HEK293 (cell line): ENCODE measurements around the gene PEX26.
A peak's percentile ranks its signal among the peaks of the same experiment; 100 is the strongest.

Experiments used
- BCL11A ChIP-seq: fragments of 450-650 bp; formaldehyde crosslinking; IDR thresholded peaks from 2 replicates; pipeline ENCODE4 v1.5.1; 2016; ENCODE audit warnings: low read depth, missing biosample characterization, missing genetic modification characterization
- KLF17 ChIP-seq: fragments of 450-650 bp; formaldehyde crosslinking; IDR thresholded peaks from 2 replicates; pipeline ENCODE4 v1.5.1; 2016; ENCODE audit warnings: missing biosample characterization, missing genetic modification characterization
- KLF8 ChIP-seq: fragments of 450-650 bp; formaldehyde crosslinking; IDR thresholded peaks from 2 replicates; pipeline ENCODE4 v1.5.1; 2016; ENCODE audit warnings: missing biosample characterization, missing genetic modification characterization
- OVOL3 ChIP-seq: fragments of 450-650 bp; formaldehyde crosslinking; IDR thresholded peaks from 2 replicates; pipeline ENCODE4 v1.5.1; 2016; ENCODE audit warnings: missing biosample characterization, missing genetic modification characterization
- PATZ1 ChIP-seq: fragments of 450-650 bp; formaldehyde crosslinking; IDR thresholded peaks from 2 replicates; pipeline ENCODE4 v1.5.1; 2016; ENCODE audit warnings: missing biosample characterization, missing genetic modification characterization
- SP2 ChIP-seq: fragments of 450-650 bp; formaldehyde crosslinking; IDR thresholded peaks from 2 replicates; pipeline ENCODE4 v1.5.1; 2016; ENCODE audit warnings: missing biosample characterization, missing genetic modification characterization
- ZBTB17 ChIP-seq: fragments of 450-650 bp; formaldehyde crosslinking; IDR thresholded peaks from 2 replicates; pipeline ENCODE4 v1.5.1; 2016; ENCODE audit warnings: missing biosample characterization, missing genetic modification characterization
- ZEB2 ChIP-seq: fragments of 450-650 bp; formaldehyde crosslinking; IDR thresholded peaks from 2 replicates; pipeline ENCODE4 v1.5.1; 2016; ENCODE audit warnings: missing biosample characterization, missing genetic modification characterization
- ZNF169 ChIP-seq: fragments of 450-650 bp; formaldehyde crosslinking; IDR thresholded peaks from 2 replicates; pipeline ENCODE4 v1.5.1; 2016; ENCODE audit warnings: missing biosample characterization, missing genetic modification characterization
- ZNF211 ChIP-seq: fragments of 450-650 bp; formaldehyde crosslinking; IDR thresholded peaks from 2 replicates; pipeline ENCODE4 v1.5.1; 2016; ENCODE audit warnings: low read depth, missing biosample characterization, missing genetic modification characterization
- ZNF280D ChIP-seq: fragments of 450-650 bp; formaldehyde crosslinking; IDR thresholded peaks from 2 replicates; pipeline ENCODE4 v1.5.1; 2016; ENCODE audit warnings: missing biosample characterization, missing genetic modification characterization
- ZNF311 ChIP-seq: fragments of 450-650 bp; formaldehyde crosslinking; IDR thresholded peaks from 2 replicates; pipeline ENCODE4 v1.5.1; 2017; ENCODE audit warnings: missing biosample characterization, missing genetic modification characterization, borderline replicate concordance
- ZNF366 ChIP-seq: fragments of 450-650 bp; formaldehyde crosslinking; conservative IDR thresholded peaks from 2 replicates; pipeline ENCODE4 v1.5.1; 2016; ENCODE audit warnings: missing biosample characterization, missing genetic modification characterization
- ZNF600 ChIP-seq: fragments of 450-650 bp; formaldehyde crosslinking; IDR thresholded peaks from 2 replicates; pipeline ENCODE4 v1.5.1; 2016; ENCODE audit warnings: missing biosample characterization, missing genetic modification characterization
- ZNF701 ChIP-seq: fragments of 450-650 bp; formaldehyde crosslinking; IDR thresholded peaks from 2 replicates; pipeline ENCODE4 v1.5.1; 2016; ENCODE audit warnings: missing biosample characterization, missing genetic modification characterization
- ZNF707 ChIP-seq: fragments of 450-650 bp; formaldehyde crosslinking; IDR thresholded peaks from 2 replicates; pipeline ENCODE4 v1.5.1; 2016; ENCODE audit warnings: missing biosample characterization, missing genetic modification characterization
- ZNF776 ChIP-seq: fragments of 450-650 bp; formaldehyde crosslinking; IDR thresholded peaks from 2 replicates; pipeline ENCODE4 v1.5.0; 2017; ENCODE audit warnings: missing biosample characterization, missing genetic modification characterization, borderline replicate concordance
- ZNF837 ChIP-seq: fragments of 450-650 bp; formaldehyde crosslinking; IDR thresholded peaks from 2 replicates; pipeline ENCODE4 v1.5.1; 2016; ENCODE audit warnings: missing biosample characterization, missing genetic modification characterization
- ZXDB ChIP-seq: fragments of 450-650 bp; formaldehyde crosslinking; IDR thresholded peaks from 2 replicates; pipeline ENCODE4 v1.5.1; 2016; ENCODE audit warnings: missing biosample characterization, missing genetic modification characterization
- TF ChIP-seq, protein P1 (sequence below): IDR thresholded peaks from 2 replicates; pipeline ENCODE4 v1.6.1; 2011; ENCODE audit warnings: mild to moderate bottlenecking, low read depth, low read length, borderline replicate concordance
- TF ChIP-seq, protein P2 (sequence below): fragments of 450-650 bp; formaldehyde crosslinking; IDR thresholded peaks from 2 replicates; pipeline ENCODE4 v1.5.1; 2016; ENCODE audit warnings: missing biosample characterization, missing genetic modification characterization
- TF ChIP-seq, protein P3 (sequence below): fragments of 450-650 bp; formaldehyde crosslinking; IDR thresholded peaks from 2 replicates; pipeline ENCODE4 v1.5.1; 2017; ENCODE audit warnings: missing biosample characterization, missing genetic modification characterization
- TF ChIP-seq, protein P4 (sequence below): fragments of 450-650 bp; formaldehyde crosslinking; IDR thresholded peaks from 2 replicates; pipeline ENCODE4 v1.5.1; 2016; ENCODE audit warnings: missing biosample characterization, missing genetic modification characterization
- TF ChIP-seq, protein P5 (sequence below): fragments of 450-650 bp; formaldehyde crosslinking; IDR thresholded peaks from 2 replicates; pipeline ENCODE4 v1.5.1; 2017; ENCODE audit warnings: missing biosample characterization, missing genetic modification characterization

Gene PEX26

DNA sequence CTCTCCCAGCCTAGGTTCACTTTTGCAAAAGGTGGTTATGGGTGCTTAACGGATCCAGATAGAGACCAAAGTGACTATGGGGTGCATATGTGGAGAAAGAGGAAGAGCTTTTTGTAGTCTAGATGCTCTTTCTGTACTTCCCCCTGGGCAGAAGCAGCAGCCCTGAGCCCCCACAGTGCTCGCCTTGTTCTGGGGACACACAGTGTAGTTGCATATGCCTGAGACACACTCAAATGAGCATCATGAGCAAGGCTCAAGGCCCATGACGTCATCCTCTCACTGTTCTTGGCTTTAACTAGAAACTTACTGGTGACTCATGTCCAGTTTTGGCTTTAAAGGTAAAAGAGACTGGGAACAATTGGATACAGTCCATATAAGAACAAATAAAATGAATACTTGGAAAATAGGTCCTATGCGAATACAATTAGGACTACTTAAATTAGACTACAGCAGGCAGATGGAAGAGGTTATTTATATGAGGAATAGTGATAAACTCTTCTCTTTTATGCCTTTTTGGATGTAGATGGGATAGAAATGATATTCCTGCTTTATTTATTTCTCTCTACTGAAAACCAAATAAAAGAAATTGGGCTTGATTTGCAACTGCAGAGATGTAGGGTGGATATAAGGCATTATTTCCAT lies 20.1 kb upstream of the PEX26 start (continued):
- TF ChIP-seq ZNF280D (tag by site-specific recombination): no peak
- 0 out of 2 replicates have a peak, but pooled peaks have one; percentile 16 for TF ChIP-seq ZNF600 (tag by site-specific recombination)
- TF ChIP-seq ZXDB (tag by site-specific recombination): 0 out of 2 replicates have a peak, but pooled peaks have one; percentile 17
- TF ChIP-seq, protein P1, sequence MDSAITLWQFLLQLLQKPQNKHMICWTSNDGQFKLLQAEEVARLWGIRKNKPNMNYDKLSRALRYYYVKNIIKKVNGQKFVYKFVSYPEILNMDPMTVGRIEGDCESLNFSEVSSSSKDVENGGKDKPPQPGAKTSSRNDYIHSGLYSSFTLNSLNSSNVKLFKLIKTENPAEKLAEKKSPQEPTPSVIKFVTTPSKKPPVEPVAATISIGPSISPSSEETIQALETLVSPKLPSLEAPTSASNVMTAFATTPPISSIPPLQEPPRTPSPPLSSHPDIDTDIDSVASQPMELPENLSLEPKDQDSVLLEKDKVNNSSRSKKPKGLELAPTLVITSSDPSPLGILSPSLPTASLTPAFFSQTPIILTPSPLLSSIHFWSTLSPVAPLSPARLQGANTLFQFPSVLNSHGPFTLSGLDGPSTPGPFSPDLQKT: no peak
- no peak for TF ChIP-seq SP2 (tag by site-specific recombination)
- TF ChIP-seq, protein P2, sequence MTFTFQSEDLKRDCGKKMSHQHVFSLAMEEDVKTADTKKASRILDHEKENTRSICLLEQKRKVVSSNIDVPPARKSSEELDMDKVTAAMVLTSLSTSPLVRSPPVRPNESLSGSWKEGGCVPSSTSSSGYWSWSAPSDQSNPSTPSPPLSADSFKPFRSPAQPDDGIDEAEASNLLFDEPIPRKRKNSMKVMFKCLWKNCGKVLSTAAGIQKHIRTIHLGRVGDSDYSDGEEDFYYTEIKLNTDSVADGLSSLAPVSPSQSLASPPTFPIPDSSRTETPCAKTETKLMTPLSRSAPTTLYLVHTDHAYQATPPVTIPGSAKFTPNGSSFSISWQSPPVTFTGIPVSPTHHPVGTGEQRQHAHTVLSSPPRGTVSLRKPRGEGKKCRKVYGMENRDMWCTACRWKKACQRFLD (tag by site-specific recombination): no peak
- peak; percentile 42; the same call in 1 of the 2 replicates for TF ChIP-seq ZBTB17 (tag by site-specific recombination)
- no peak for TF ChIP-seq ZNF169 (tag by site-specific recombination)
- peak; percentile 92 for TF ChIP-seq BCL11A (tag by site-specific recombination)
- TF ChIP-seq, protein P3, sequence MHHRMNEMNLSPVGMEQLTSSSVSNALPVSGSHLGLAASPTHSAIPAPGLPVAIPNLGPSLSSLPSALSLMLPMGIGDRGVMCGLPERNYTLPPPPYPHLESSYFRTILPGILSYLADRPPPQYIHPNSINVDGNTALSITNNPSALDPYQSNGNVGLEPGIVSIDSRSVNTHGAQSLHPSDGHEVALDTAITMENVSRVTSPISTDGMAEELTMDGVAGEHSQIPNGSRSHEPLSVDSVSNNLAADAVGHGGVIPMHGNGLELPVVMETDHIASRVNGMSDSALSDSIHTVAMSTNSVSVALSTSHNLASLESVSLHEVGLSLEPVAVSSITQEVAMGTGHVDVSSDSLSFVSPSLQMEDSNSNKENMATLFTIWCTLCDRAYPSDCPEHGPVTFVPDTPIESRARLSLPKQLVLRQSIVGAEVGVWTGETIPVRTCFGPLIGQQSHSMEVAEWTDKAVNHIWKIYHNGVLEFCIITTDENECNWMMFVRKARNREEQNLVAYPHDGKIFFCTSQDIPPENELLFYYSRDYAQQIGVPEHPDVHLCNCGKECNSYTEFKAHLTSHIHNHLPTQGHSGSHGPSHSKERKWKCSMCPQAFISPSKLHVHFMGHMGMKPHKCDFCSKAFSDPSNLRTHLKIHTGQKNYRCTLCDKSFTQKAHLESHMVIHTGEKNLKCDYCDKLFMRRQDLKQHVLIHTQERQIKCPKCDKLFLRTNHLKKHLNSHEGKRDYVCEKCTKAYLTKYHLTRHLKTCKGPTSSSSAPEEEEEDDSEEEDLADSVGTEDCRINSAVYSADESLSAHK (tag by site-specific recombination): 0 out of 2 replicates have a peak, but pooled peaks have one; percentile 34
- no peak for TF ChIP-seq ZNF776
- TF ChIP-seq PATZ1 (tag by site-specific recombination): peak; percentile 62; the same call in 1 of the 2 replicates
- TF ChIP-seq ZNF707 (tag by site-specific recombination): no peak
- peak; percentile 54; the same call in 1 of the 2 replicates for TF ChIP-seq ZNF366 (tag by site-specific recombination)
- TF ChIP-seq ZNF837: no peak
- peak; percentile 78 for TF ChIP-seq ZEB2 (tag by site-specific recombination)
- TF ChIP-seq, protein P4, sequence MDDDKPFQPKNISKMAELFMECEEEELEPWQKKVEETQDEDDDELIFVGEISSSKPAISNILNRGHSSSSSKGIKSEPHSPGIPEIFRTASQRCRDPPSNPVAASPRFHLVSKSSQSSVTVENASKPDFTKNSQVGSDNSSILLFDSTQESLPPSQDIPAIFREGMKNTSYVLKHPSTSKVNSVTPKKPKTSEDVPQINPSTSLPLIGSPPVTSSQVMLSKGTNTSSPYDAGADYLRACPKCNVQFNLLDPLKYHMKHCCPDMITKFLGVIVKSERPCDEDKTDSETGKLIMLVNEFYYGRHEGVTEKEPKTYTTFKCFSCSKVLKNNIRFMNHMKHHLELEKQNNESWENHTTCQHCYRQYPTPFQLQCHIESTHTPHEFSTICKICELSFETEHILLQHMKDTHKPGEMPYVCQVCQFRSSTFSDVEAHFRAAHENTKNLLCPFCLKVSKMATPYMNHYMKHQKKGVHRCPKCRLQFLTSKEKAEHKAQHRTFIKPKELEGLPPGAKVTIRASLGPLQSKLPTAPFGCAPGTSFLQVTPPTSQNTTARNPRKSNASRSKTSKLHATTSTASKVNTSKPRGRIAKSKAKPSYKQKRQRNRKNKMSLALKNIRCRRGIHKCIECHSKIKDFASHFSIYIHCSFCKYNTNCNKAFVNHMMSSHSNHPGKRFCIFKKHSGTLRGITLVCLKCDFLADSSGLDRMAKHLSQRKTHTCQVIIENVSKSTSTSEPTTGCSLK (tag by site-specific recombination): no peak
- no peak for TF ChIP-seq ZNF311 (tag by site-specific recombination)
- TF ChIP-seq KLF8: peak; percentile 73; the same call in 1 of the 2 replicates
- no peak for TF ChIP-seq OVOL3 (tag by site-specific recombination)
- TF ChIP-seq, protein P5, sequence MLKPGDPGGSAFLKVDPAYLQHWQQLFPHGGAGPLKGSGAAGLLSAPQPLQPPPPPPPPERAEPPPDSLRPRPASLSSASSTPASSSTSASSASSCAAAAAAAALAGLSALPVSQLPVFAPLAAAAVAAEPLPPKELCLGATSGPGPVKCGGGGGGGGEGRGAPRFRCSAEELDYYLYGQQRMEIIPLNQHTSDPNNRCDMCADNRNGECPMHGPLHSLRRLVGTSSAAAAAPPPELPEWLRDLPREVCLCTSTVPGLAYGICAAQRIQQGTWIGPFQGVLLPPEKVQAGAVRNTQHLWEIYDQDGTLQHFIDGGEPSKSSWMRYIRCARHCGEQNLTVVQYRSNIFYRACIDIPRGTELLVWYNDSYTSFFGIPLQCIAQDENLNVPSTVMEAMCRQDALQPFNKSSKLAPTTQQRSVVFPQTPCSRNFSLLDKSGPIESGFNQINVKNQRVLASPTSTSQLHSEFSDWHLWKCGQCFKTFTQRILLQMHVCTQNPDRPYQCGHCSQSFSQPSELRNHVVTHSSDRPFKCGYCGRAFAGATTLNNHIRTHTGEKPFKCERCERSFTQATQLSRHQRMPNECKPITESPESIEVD (tag by site-specific recombination): peak; percentile 80
- no peak for TF ChIP-seq ZNF211 (tag by site-specific recombination)
- no peak for TF ChIP-seq ZNF701 (tag by site-specific recombination)
- TF ChIP-seq KLF17: peak; percentile 83
